Activated CD8-positive, alpha-beta memory T cell treated with anti-CD3 and anti-CD28 coated beads for 1 hour (primary cell): ENCODE measurements around the gene CNGA2.

Experiments used
- DNase-seq, 2 donors: peaks; one replicate each; pipeline ENCODE4 v3.0.0-alpha.2; 2020; ENCODE audit warnings: low read depth in 1 of 2; ENCODE audit errors: extremely low read depth in 1 of 2

CNGA2 gene

DNA sequence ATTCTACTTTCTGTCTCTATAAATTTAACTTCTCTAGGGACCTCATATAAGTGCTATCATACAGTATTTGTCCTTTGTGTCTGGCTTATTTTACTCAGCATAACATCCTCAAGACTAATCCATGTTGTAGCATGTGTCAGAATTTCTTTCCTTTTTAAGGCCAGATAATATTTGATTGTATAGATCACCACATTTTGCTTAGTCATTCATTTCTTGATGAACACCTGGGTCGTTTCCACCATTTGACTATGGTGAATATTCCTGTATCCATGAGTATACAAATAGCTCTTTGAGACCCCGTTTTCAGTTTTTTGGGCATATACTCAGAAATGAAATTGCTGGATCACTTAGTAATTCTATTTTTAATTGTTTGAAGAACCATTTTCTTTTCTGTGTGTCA is 12.0 kb downstream of the CNGA2 start:
- no peak for DNase-seq

DNA sequence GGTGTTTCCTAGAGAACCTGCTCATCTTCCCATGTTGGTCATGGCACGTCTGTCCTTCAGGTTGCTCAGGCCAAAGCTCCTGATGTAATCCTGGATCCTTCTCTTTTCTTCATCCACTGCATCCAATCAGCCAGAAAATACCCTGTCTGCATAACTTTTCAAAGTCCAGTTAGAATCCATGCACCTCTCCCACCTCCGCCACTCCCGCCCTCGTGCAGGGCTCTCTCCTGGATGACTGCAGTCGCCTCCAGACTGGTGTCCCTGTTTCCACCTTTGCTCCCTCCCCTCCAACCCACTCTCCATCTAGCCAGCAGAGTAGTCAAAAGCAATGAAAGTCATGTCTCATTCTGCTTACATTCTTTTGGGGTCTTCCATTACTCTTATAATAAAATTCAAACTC is 16.0 kb downstream of the CNGA2 start:
- DNase-seq = no peak

DNA sequence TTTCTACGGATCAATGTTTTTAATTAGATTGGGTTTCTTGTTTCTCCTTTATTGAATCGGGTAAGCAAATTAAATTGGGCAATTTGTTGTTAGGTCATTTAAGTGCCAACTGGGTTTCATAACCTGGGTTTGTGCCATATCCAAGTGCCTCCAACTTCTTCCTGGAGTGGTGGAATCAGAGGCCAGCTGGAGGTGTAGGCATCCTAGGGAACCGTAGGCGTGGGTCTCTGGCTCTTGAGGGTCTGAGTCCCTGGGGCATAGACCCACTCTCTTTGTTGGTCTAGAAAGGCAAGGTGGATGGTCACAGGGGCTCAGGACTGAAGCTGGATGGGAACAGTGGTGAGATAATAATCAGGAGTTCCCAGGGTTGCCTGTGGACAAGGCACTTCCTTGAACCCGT is 18.3 kb downstream of the CNGA2 start:
- DNase-seq = no peak

DNA sequence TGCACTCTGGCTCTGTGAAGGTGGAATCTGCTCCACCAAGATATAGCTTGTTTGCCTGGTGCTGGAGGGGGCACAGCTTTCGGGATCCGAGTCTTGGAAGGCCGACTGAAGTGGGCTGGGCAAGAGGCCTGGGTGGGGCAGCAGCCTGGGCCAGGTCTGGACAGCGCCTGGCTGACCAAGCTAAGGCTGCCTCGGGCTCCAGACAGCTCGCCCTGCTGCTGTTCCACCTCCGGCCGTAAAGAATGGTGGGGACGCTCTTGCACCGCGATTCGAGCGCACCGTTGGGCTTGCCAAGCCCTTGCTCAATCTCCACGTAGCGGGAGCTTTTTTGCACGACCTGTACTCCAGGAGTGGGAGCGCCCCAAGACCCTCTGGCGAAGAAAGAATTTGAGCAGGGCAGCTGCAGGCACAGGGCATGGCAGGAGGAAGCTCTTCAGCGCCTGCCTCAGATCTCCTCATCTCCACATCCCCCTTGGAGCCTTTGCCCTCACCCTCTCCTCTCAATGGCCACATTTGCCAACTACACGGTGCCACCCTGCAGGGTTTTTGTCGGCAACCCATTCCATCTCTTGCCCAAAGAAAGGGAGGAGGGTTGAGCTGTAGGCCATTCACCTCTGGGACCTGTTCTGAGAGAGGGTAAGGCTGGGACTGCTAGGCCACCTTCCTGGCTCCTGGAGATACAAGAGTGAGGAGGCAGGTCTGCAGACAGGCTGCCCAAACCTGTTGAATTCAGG is 18.9 kb downstream of the CNGA2 start:
- DNase-seq = no peak

DNA sequence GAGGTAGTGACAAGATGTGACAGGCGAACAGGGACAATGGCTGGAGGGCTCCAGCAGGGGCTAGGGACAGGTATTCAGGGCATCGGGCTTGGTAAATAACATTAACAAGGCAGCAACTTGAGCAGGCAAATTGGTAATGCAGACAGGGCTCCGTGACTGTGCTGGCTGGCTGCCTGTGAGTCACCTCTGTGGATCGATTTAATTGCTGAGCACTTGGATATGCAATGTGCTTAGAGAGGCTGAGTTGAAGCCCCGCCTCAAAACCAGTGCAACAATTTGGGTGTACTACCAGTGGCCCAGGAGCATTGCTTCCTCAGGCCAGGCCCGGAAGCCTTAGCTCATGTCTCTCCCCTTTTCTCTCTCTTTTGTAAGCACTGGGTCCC is 19.5 kb downstream of the CNGA2 start:
- no peak for DNase-seq

DNA sequence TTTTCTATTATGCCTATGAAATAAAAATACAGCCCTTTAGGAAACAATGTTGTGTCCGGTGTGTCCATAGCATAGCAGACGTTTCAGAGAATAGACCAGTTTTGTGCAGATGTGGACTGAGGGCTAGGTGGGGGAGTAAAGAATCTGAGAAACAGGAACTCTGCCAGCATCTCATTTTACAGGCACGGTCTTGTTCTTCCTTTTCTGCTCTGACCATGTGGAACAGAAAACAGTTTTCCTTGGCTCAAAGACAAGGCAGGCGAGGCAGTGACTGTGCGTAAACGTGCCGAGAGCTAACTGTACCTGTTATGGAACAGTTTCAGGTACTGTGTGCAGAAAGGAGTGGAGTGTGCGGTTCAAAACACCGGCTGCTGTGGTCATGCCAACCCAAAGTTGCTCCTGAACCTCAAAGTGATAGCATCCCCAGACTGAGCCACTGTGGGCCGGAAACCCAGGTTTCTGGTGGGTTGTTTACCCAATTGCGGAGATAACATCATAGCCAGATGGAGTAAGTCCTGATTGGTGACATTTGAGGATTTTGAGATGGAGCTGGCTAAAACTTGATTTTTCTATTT is 20.2 kb downstream of the CNGA2 start:
- DNase-seq = no peak

DNA sequence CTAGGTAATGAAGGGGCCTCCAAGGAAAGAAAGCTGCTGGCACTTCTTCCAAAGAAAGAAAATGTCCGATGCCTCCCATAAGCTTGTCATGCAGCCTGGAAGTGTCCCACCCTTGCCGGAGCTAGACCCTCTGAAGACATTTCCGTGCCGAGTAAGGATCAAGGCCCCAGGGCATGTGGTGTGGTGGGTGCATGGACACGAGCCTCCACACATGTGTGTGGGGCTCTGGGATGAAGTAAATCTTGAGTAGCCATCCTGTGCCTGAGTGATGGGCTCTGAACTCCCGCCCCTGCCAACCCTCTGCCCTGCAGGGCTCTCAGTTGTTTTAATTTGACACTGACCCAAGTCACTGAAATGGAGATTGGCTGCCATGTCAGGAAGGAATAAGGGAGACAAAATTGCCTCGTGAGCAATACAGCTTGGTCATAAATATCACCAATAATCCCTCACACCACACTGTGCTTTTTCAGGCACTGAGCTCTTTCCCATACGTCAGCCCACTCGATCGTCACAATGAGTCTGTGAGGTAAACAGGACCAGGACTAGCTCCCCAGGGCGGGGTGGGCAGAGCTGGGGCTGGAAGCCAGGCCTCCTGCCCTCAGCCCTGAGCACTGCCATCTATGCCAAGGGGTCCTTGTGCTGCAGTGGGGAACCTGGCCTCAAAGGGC is 24.6 kb downstream of the CNGA2 start:
- no peak for DNase-seq

DNA sequence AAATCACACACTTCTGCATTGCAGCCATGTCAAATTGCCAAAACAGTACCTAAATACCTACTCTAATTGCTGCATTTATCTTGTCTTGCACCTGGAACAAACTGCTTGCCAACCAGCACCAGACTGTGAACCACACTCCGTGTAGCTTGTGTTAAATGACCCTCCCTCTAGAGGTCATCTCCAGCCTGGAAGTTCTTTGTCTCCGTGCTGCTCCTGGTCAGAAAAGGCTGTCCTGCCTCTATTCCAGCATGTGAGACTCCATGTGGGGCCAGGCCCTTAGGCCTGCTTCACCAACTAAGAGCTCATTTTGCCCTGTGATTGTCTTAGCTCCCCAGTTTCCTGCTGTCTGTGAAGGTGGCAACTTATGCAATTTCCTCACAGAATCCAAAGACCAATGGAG is 28.3 kb downstream of the CNGA2 start:
- no peak for DNase-seq

DNA sequence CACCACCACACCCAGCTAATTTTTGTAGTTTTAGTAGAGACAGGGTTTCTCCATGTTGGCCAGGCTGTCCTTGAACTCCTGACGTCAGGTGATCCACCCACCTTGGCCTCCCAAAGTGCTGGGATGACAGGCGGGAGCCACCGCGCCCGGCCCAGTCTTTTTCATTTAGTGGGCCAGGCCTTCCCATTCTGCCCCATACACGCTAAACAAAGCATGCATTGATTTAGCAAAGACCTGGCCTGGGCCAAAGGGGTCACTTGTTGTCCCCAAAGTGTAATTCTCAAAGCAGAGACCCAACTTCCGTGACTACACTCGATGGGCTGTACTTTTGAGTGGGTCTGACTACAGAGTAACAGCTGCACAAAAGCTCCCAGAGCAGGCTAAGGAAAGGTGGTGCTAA is 29.2 kb downstream of the CNGA2 start:
- DNase-seq = no peak

DNA sequence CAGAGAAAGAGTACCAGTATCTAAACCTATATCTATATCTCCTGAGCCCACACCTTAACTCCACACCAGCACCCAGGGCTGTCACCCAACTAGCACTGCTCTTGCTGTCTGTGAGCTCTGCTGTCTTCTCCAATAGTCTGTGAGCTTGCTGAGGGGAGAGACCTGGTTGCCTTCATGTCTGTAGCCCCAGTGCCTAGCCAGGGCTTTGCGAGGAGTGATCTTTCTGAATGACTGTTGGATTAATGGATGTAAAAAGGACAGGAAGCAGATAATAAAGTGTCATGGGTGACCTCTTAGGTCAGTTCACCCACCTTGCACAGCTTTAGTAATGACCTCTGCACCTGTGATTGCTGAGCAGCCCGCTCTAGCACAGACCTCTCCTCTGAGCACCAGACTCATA is 30.5 kb downstream of the CNGA2 start:
- DNase-seq = no peak

DNA sequence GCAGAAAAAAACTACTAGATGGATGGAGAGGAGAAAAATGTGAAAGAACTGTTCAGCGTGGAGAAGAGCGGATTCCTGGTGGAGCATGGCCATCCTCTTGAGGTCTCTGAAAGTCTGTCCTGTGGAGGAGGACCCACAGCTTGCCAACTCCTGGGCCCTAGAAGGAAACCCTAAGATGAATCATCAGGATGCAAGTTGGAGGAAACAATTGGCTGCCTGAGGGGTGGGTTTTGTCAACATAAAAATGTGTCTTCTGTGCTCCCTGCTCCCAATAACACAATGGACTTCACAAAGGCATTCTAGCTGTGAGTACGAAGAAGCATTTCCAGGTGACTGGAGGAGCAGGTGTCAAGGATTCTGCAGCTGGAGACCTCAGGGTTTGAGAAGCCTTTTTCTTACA is 37.2 kb downstream of the CNGA2 start:
- DNase-seq = no peak

DNA sequence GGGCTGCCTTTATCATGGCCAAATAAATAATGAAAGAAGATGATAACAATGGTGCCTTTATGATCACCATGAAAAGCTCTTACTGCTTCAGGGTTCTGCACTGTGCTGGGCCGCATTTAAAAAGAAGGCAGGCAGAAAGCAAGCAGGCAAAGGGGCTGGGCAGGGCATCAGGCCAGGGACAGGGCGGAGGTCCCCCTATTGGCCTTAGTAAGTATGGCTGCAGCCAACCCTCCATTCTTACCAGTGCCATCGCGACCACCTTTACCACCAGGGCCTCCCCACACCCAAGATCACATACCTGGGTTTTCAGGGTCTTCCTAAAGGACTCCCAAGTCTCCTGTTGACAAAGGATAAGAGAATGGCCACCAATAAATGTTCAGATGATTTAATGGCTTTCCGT is 38.9 kb downstream of the CNGA2 start:
- DNase-seq = no peak

DNA sequence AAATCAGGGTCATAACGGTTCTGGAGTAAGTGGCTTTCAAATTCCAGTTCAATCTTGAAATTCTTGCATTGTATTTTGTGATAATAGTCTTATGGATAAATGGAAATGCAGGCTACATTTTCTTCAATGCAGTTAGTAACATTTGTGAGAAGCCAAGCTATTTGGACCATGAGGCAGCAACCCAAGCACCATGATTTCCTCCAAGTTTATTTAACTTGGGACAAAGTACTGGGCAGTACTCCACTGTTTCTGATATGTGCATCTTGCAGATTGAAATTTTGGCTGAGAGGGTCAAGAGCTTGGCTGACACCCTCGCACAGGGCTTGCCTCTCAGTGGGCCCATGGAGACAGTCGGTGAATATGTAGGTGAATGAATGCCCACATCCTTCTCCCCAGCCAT is 39.9 kb downstream of the CNGA2 start:
- DNase-seq = no peak

DNA sequence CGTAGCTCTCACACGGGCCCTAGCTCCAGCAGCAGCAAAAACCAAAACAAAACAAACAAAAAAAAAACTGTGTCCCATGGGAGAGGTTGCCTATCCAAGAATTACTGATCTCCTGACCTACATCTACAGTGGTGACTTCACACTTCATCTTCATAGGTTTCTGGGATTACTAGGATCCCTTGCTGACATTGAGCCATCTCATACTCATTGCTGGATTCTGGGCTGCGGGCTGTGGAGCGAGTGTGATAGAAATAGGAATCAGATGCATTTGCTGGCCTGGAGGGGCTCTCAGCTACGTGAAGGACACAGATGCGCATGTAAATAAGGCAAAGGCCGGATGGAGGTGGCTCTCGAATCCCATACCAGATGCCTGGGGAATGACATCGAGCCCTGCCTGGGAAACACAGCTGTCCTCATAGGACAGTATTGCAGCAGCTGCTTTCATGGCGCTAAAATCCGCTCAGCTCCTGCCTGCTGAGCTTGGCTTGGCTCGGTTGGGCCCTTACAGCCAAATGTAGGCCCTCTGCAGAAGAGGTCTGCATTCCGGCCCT is 41.7 kb downstream of the CNGA2 start:
- DNase-seq = no peak

DNA sequence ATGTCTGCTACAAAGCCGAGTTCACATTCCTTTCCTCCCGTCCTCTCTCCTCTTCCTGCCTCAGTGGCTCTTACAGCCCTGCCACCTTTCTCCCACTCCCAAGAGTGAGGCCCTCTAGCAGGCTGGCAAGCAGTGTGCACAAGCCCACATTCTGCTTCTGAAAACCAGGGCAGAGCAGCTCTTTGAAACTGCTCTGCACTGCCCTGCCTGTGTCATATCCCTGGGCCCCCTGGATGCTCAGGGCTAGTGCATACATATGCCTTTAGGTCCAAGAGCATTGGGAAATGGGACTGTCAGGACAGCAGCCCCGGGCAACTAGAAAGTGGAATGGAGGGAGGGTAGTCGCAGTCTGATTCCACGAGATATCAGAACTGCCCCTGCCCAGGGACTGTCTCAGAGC is 42.4 kb downstream of the CNGA2 start:
- no peak for DNase-seq

DNA sequence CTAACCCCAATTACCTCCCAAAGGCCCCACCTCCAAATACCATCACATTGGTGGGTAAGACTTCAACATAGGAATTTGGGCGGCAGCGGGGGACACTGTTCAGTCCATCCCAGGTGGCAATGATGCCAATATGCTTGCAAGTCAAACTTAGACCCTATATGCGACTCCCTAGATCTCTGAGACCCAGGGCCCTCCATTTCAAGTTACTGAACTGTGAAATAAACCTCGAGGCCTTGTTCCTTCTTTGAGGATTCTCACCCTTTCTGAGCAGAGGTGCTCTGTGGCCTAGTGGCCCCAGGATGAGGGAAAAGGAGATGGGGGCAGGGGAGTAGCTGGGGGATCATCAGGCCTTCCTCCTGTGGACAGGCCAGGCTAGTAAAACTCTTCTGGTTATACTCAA is 44.7 kb downstream of the CNGA2 start:
- DNase-seq = no peak

DNA sequence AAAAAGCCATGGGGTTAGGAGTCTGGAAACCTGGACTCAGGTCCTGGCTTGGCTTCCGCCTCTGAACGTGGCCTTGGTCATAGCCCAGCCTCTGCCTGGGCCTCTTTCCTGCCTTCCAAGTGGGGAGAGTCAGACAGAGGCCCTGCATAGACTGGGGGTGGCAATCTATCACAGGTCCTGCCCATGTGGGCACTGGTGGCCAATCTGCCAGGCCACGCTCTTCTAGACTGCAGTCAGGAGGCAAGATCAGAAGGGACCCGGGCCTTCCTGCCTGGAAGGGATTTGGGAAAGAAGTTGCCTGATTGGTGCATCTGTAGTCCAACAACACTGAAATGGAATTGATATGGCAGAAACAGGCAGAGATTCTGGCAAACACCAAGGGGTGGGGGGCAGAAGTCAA is 46.1 kb downstream of the CNGA2 start:
- DNase-seq = no peak

DNA sequence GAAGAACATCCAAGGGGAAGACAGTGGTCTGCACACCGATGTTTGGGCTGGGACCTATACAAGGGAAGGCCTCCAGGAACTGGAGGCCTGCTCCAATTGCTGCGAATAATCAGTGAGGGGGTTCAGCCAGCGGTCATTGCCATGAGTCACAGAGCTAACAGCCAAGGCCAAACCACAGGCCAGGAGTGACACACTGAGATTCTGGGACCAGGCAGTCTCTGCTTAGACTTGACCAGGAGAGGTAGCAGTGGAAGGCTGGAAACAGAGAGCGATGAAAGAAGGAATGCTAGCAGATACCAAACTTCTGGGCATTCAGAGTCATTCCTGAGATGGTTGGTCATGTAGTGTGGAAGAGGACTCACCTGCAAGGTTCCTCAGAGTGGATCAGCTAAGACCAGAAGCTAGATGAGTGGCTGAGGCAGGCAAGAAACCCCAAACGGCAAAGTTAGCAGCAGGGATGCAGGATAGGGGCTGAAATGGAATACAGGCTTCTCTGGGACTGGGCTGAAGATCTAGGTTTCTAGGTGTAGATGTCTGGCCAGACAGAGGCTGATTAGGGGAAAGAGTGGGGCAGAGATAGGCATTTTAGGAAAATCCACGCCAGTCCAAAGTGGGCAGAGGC is 54.7 kb downstream of the CNGA2 start:
- no peak for DNase-seq

DNA sequence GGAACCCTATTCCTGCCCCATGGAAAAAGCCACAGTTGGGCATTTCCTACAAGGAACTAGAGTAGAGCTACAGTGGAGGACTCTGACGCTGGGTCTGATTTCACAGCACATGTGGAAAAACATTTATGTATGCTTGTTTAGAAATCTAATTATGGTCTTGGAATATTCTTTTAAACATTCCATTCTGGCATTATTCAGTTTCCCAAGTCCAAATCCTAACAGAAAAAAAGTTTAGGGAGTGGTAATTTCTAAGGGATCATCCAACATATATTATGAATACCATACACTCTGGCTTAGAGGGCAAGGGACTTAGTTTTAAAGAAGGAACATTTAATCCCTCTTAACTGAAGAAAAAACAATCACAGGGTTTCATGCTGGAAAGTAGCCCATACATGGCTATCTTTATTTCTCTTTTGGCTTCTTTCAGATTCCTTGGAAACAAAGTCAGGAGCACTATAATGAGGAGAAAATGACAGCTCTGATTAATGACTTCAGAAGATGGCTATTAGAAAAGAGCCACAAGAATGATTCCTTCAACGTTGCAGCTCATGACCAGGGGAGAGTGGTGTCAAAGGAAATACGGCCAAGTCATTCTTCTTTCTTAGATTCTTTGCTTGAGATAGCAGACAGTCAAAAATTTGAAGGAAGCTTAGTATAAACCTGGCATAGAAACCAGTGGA is 56.1 kb downstream of the CNGA2 start:
- no peak for DNase-seq

DNA sequence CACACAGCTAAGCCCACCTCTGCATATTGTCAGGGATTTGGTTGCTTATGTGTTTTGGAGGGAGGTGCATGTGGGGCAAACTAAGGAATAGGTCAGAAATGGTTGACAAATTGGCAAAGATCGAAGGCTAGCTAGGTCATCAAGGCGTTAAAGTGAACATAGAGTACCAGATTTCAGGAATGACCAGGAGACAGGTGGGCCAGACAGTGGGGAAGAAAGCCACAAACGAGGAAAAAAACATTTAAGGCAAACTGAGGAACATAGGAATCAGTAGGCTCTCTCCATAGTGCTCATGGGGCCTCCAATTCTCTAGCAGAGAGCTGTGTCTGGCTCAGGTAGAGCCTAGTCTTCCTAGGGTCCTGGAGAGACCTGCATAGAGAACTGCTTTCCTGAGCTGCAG is 57.4 kb downstream of the CNGA2 start:
- no peak for DNase-seq

DNA sequence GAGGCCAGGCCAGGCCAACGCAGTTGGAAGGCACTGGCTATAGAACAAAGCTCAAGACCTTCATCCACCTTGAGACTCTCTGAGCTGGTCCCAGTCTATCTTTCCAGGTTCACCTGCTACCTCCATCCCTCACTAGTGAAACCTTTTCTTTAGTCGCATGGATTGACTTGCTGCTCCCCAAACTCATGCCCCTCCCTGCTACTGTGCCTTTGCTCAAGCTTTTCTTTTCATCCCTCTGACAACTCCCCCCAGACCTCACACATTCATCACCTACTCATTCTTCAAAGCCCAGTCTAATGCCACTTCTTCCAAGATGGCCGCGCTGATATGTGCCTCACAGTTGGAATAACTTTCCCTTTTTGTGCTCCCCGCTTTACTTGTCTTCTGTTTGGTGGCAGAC is 58.0 kb downstream of the CNGA2 start:
- no peak for DNase-seq
